Measurements from ENCODE around the gene TMEM184B. TPM values are rescaled to one million over a fixed set of nuclear protein-coding genes. Genes with fewer than 3 reads are reported as not detected.

TMEM184B gene
- total and polyA plus RNA-seq, 2 donors (not counting 1 experiment from before 2014, with no cell fraction given), result 9.9 to 24.7 TPM

DNA sequence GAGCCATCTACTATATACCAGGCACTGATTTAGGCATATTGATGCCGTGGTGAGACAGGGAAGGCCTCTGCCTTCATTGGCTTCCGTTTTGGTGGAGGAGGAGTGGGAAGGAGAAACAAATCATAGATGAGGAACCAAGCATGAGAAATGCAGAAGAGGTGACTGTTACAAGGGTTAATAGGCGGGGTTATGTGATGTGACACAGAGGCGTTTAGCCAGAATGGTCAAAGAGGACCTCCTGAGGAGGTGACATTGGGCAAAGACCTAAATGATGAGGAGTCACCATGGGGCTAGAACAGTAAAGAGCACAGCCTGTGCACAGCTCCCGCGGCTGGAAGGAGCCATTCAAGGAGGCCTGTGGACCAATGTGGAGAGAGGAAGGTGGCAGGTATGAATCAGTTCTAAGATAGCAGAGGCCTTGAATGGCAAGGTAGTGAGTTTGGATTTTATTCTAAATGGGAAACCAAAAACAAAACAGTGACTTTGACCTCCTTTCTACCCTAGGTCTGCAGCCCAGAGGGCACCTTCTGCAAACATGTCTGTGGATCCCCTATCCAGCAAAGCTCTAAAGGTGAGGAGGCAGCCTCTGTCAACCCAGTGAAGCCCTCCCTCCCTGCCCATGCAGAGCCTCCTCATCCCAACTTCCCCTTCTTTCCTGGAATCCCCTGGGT, 59.4 kb downstream of the TMEM184B start:
- Histone ChIP-seq H3K4me1 (ENCODE audit: control insufficient read depth in 2 of 2, insufficient read depth in 2 of 2, low read length in 2 of 2) (peaks cover 5 to 18% of the 10 kb centered on the region in 2 donors), H3K9ac (ENCODE audit: low read length) (no peak overlapping the region), H4K20me1 (ENCODE audit: control insufficient read depth, insufficient read depth, low read length, poor library complexity, severe bottlenecking) (no peaks in the 10 kb centered on the region), H3K36me3 (replicated peaks in 1 of 2; ENCODE audit: control extremely low read depth in 1 of 2, control insufficient read depth in 1 of 2, extremely low read depth in 1 of 2, insufficient read depth in 2 of 2, low read length in 1 of 2) (no peaks in the 10 kb centered on the region), H3K79me2 (ENCODE audit: control insufficient read depth, insufficient read depth, low read length) (no peaks in the 10 kb centered on the region), H2AFZ (ENCODE audit: insufficient read depth, low read depth, low read length, poor library complexity, severe bottlenecking) (no peak overlapping the region), H3K9me3 (ENCODE audit: control extremely low read depth in 1 of 3, control insufficient read depth in 2 of 3, insufficient read depth in 1 of 3, low read length in 2 of 3) (peaks cover 0 to 11% (median 0%) of the 10 kb centered on the region in 3 donors), H3K4me3 (ENCODE audit: control extremely low read depth in 1 of 5, extremely low read depth in 1 of 5, insufficient read depth in 1 of 5, low read depth in 2 of 5, low read length in 4 of 5) (no peak overlapping the region), H3K27me3 (replicated peaks in 1 of 4; ENCODE audit: control extremely low read depth in 1 of 4, control insufficient read depth in 3 of 4, insufficient read depth in 4 of 4, low read length in 3 of 4) (no peaks in the 10 kb centered on the region), H3K4me2 (replicated peaks; ENCODE audit: low read depth, low read length, poor library complexity, severe bottlenecking) (peak overlapping the region; percentile 77), H3K27ac (ENCODE audit: low read length in 2 of 2) (no peak overlapping the region)
- intact Hi-C loops (cut with micrococcal nuclease), result no loop called here
- TF ChIP-seq, protein P1, sequence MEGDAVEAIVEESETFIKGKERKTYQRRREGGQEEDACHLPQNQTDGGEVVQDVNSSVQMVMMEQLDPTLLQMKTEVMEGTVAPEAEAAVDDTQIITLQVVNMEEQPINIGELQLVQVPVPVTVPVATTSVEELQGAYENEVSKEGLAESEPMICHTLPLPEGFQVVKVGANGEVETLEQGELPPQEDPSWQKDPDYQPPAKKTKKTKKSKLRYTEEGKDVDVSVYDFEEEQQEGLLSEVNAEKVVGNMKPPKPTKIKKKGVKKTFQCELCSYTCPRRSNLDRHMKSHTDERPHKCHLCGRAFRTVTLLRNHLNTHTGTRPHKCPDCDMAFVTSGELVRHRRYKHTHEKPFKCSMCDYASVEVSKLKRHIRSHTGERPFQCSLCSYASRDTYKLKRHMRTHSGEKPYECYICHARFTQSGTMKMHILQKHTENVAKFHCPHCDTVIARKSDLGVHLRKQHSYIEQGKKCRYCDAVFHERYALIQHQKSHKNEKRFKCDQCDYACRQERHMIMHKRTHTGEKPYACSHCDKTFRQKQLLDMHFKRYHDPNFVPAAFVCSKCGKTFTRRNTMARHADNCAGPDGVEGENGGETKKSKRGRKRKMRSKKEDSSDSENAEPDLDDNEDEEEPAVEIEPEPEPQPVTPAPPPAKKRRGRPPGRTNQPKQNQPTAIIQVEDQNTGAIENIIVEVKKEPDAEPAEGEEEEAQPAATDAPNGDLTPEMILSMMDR (IDR thresholded peaks at IDR 0.05), result no peak
- no peak for TF ChIP-seq EZH2 (IDR thresholded peaks at IDR 0.05; ENCODE audit: borderline replicate concordance, insufficient read depth, low read depth, low read length, poor library complexity, severe bottlenecking)
- peaks cover 19% of the 10 kb centered on the region for H3K4me1 Mint-ChIP-seq
- no peak for DNase-seq
- peak overlapping the region; percentile 21 for H3K4me3 Mint-ChIP-seq
- 84% methylated on average over 4 of the region's 6 CpGs for WGBS (ENCODE audit: insufficient coverage)
- no peaks in the 10 kb centered on the region for H3K9me3 Mint-ChIP-seq (ENCODE audit: insufficient read depth)
- H3K27me3 Mint-ChIP-seq, result no peaks in the 10 kb centered on the region
- ATAC-seq (ENCODE audit: low read depth), result no peak
- peak overlapping the region; percentile 32 for H3K27ac Mint-ChIP-seq
- CTCF ChIA-PET, result interaction anchor here (1.4 to 1.8 kb wide), 2 partner anchors 9 to 23 kb away, joined by 3 to 6 read pairs; no protein-coding TSS in a partner anchor
- POLR2A ChIA-PET, result no interaction called here

DNA sequence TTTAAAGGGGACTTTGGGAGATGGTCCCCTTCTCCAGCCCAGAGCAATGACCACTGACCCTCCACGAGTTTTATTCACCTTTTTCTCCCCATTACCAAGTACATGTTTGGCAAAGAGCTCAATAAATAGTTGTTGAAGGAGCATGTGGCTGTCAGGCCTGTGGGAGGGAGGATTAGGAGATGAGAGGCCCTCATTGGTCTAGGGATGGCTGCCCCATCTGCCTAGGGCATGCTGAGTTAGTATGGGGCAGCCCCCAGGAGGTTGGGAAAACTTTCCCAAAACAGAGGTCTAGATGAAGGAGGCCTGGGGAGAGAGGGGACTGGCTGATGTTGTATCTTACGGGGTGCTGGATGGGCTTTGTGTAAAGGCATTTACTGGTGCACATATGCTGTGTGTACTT, 60.4 kb downstream of the TMEM184B start:
- Histone ChIP-seq H4K20me1 (ENCODE audit: control insufficient read depth, insufficient read depth, low read length, poor library complexity, severe bottlenecking) (no peaks in the 10 kb centered on the region), H3K79me2 (ENCODE audit: control insufficient read depth, insufficient read depth, low read length) (no peaks in the 10 kb centered on the region)
- H3K27ac Mint-ChIP-seq, result no peak overlapping the region

More for the DNA sequence above, 60.4 kb downstream of the TMEM184B start:
- WGBS (ENCODE audit: insufficient coverage), result 100% methylated on average over 1 of the region's 2 CpGs
- Histone ChIP-seq H3K9ac (ENCODE audit: low read length) (no peak overlapping the region), H3K4me2 (replicated peaks; ENCODE audit: low read depth, low read length, poor library complexity, severe bottlenecking) (no peak overlapping the region), H3K27me3 (replicated peaks in 1 of 4; ENCODE audit: control extremely low read depth in 1 of 4, control insufficient read depth in 3 of 4, insufficient read depth in 4 of 4, low read length in 3 of 4) (no peaks in the 10 kb centered on the region), H3K27ac (ENCODE audit: low read length in 2 of 2) (no peak overlapping the region), H3K36me3 (replicated peaks in 1 of 2; ENCODE audit: control extremely low read depth in 1 of 2, control insufficient read depth in 1 of 2, extremely low read depth in 1 of 2, insufficient read depth in 2 of 2, low read length in 1 of 2) (no peaks in the 10 kb centered on the region), H3K4me1 (ENCODE audit: control insufficient read depth in 2 of 2, insufficient read depth in 2 of 2, low read length in 2 of 2) (peaks cover 5 to 18% of the 10 kb centered on the region in 2 donors), H2AFZ (ENCODE audit: insufficient read depth, low read depth, low read length, poor library complexity, severe bottlenecking) (no peak overlapping the region), H3K4me3 (ENCODE audit: control extremely low read depth in 1 of 5, extremely low read depth in 1 of 5, insufficient read depth in 1 of 5, low read depth in 2 of 5, low read length in 4 of 5) (no peak overlapping the region), H3K9me3 (ENCODE audit: control extremely low read depth in 1 of 3, control insufficient read depth in 2 of 3, insufficient read depth in 1 of 3, low read length in 2 of 3) (peaks cover 0 to 11% (median 0%) of the 10 kb centered on the region in 3 donors)
- Mint-ChIP-seq H3K9me3 (ENCODE audit: insufficient read depth) (no peaks in the 10 kb centered on the region), H3K27me3 (no peaks in the 10 kb centered on the region), H3K4me3 (no peak overlapping the region), H3K4me1 (peaks cover 19% of the 10 kb centered on the region)
- POLR2A ChIA-PET, result interaction anchor here (0.6 kb wide), 1 partner anchor 253 kb away, joined by 3 read pairs; no protein-coding TSS in a partner anchor
- TF ChIP-seq EZH2 (IDR thresholded peaks at IDR 0.05; ENCODE audit: borderline replicate concordance, insufficient read depth, low read depth, low read length, poor library complexity, severe bottlenecking), result no peak
- TF ChIP-seq, protein P1 (IDR thresholded peaks at IDR 0.05), result no peak
- intact Hi-C loops (cut with micrococcal nuclease), result no loop called here
- DNase-seq (no peak), ATAC-seq (ENCODE audit: low read depth) (no peak)
- CTCF ChIA-PET, result interaction anchor here (0.7 kb wide), 1 partner anchor 139 kb away, joined by 3 read pairs; no protein-coding TSS in a partner anchor
